K562 (cell line): ENCODE measurements around the gene AEN. TPM values are rescaled to one million over a fixed set of nuclear protein-coding genes. Genes with fewer than 3 reads are reported as not detected.
A peak's percentile ranks its signal among the peaks of the same experiment; 100 is the strongest.

Experiments
- ATAC-seq: fragments of 200-7000 bp; cut with Tn5 transposase; 3 replicates; pipeline ENCODE4 v1.9.1; 2020; ENCODE audit warnings: moderate library complexity
- BruUV-seq: library from RNA; stranded (reverse); fragments of 400-500 nt; replicated peaks from 2 replicates; lab custom pipeline; 2021; lab: Mats Ljungman, UMichigan
- CTCF ChIA-PET: fragments of 300-600 bp; formaldehyde crosslinking; extraction: SDS; loops from one replicate; lab custom pipeline; 2021; ENCODE audit warnings: low intra/inter-chr PET ratio; lab: Yijun Ruan, JAX
- POLR2A ChIA-PET: fragments of 300-600, 350-650 bp; sonication (Branson Sonifier 250); formaldehyde crosslinking; extraction: SDS; loops from one replicate; lab custom pipeline; 2021; ENCODE audit warnings: antibody characterized with exemption, inconsistent platforms; lab: Yijun Ruan, JAX
- DNase-seq, 4 experiments: peaks; one replicate each; pipeline versions ENCODE4 v3.0.0 to v3.0.0-alpha.2; 2011 to 2018; ENCODE audit warnings: low spot score in 3 of 4, mixed read lengths in 3 of 4; ENCODE audit errors: extremely low read depth in 1 of 4
- FAIRE-seq: peaks from 2 replicates; lab custom pipeline; 2011; peaks lifted over from hg19 to GRCh38; lab: Jason Lieb, UNC
- H2AFZ ChIP-seq: 2 replicates; pipeline ENCODE4 v1.6.0; 2011; ENCODE audit warnings: low read depth, low read length, control low read depth, inconsistent platforms
- H3K27ac ChIP-seq: fragments of 200-600 bp; 3 replicates; pipeline ENCODE4 v1.8.0; 2011; ENCODE audit warnings: low read depth, mild to moderate bottlenecking, control low read depth, inconsistent platforms, low read length, moderate library complexity, mixed read lengths; ENCODE audit errors: extremely low read depth
- H3K27me3 ChIP-seq, 2 experiments: fragments of 300-600 bp in 1 of 2; 2 replicates in 1 of 2; 3 replicates in 1 of 2; pipeline versions ENCODE4 v1.6.0 to v1.8.0; 2011; ENCODE audit warnings: inconsistent platforms in 2 of 2, low read length in 2 of 2, mild to moderate bottlenecking in 1 of 2, mixed read lengths in 1 of 2, moderate library complexity in 1 of 2; ENCODE audit not compliant: control insufficient read depth in 2 of 2, insufficient read depth in 2 of 2
- H3K36me3 ChIP-seq: fragments of 300-600 bp; 3 replicates; pipeline ENCODE4 v1.8.0; 2011; ENCODE audit warnings: mild to moderate bottlenecking, low read length, inconsistent platforms; ENCODE audit not compliant: control insufficient read depth, insufficient read depth
- H3K4me1 ChIP-seq, 2 experiments: fragments of 200-600 bp in 1 of 2; replicated peaks in 1 of 2; 2 replicates in 1 of 2; 3 replicates in 1 of 2; pipeline versions ENCODE4 v1.5.1 to v1.8.0; 2011; ENCODE audit warnings: inconsistent platforms in 2 of 2, low read length in 2 of 2, mild to moderate bottlenecking in 1 of 2, mixed read lengths in 1 of 2, moderate library complexity in 1 of 2; ENCODE audit not compliant: control insufficient read depth in 2 of 2, insufficient read depth in 2 of 2
- H3K4me2 ChIP-seq: 2 replicates; pipeline ENCODE4 v1.6.1; 2011; ENCODE audit warnings: low read length, control low read depth, inconsistent platforms, mixed read lengths; ENCODE audit not compliant: insufficient read depth
- H3K4me3 ChIP-seq: fragments of 200-600 bp; sonication (generic), shearing (Covaris generic); 2 replicates; pipeline ENCODE4 v1.5.1; 2016; ENCODE audit warnings: control low read depth, inconsistent platforms
- H3K79me2 ChIP-seq: fragments of 200-600 bp; 3 replicates; pipeline ENCODE4 v1.8.0; 2011; ENCODE audit warnings: low read length, inconsistent platforms; ENCODE audit not compliant: control insufficient read depth, insufficient read depth
- H3K9ac ChIP-seq, 2 experiments: 2 replicates each; pipeline versions ENCODE4 v1.6.0 to v1.6.1; 2011; ENCODE audit warnings: low read depth in 2 of 2, low read length in 2 of 2, control low read depth in 1 of 2, inconsistent platforms in 1 of 2, mild to moderate bottlenecking in 1 of 2, mixed read lengths in 1 of 2; ENCODE audit not compliant: insufficient read depth in 1 of 2
- H3K9me1 ChIP-seq: one replicate; pipeline ENCODE4 v1.6.0; 2011; ENCODE audit warnings: inconsistent platforms, mild to moderate bottlenecking, low read length, moderate library complexity; ENCODE audit not compliant: control insufficient read depth, insufficient read depth
- H3K9me3 ChIP-seq: replicated peaks from 2 replicates; pipeline ENCODE4 v1.5.1; 2011; ENCODE audit warnings: low read depth, low read length, inconsistent platforms; ENCODE audit not compliant: control insufficient read depth, insufficient read depth
- H4K20me1 ChIP-seq: replicated peaks from 2 replicates; pipeline ENCODE4 v1.6.1; 2011; ENCODE audit warnings: low read length, inconsistent platforms, mixed read lengths; ENCODE audit not compliant: control insufficient read depth, insufficient read depth
- CREB5 ChIP-seq: fragments of 250-450 bp; sonication (Bioruptor Pico); IDR thresholded peaks from 2 replicates; pipeline ENCODE4 v1.5.0; 2020; ENCODE audit warnings: mild to moderate bottlenecking
- DDX20 ChIP-seq: fragments of 450-650 bp; IDR thresholded peaks from 2 replicates; pipeline ENCODE4 v1.6.1; 2016; ENCODE audit warnings: missing genetic modification characterization, low read depth, mild to moderate bottlenecking, missing compliant biosample characterization, moderate library complexity
- EP300 ChIP-seq: IDR thresholded peaks from 2 replicates; pipeline ENCODE4 v1.6.1; 2012; ENCODE audit warnings: low read length, improper control_type of control experiment
- IRF1 ChIP-seq: sonication (generic); formaldehyde crosslinking; IDR thresholded peaks from 2 replicates; pipeline ENCODE4 v1.8.0; 2022; ENCODE audit warnings: missing genetic modification reagents, mild to moderate bottlenecking, borderline replicate concordance
- MYBL2 ChIP-seq, 2 experiments: fragments of 450-650 bp in 1 of 2; sonication (generic) in 1 of 2; formaldehyde crosslinking in 1 of 2; IDR thresholded peaks; 2 replicates each; pipeline versions ENCODE4 v1.6.1 to v1.8.1; 2017 to 2022; ENCODE audit warnings: borderline replicate concordance in 1 of 2, inconsistent platforms in 1 of 2, low read depth in 1 of 2, mild to moderate bottlenecking in 1 of 2, missing genetic modification reagents in 1 of 2, moderate library complexity in 1 of 2
- NFATC3 ChIP-seq: fragments of 450-650 bp; IDR thresholded peaks from 2 replicates; pipeline ENCODE4 v1.6.1; 2017; ENCODE audit warnings: mild to moderate bottlenecking
- NFIC ChIP-seq: fragments of 450-650 bp; IDR thresholded peaks from 2 replicates; pipeline ENCODE4 v1.6.1; 2017; ENCODE audit warnings: mild to moderate bottlenecking, inconsistent platforms
- PREB ChIP-seq: sonication (generic); formaldehyde crosslinking; IDR thresholded peaks from 2 replicates; pipeline ENCODE4 v1.8.1; 2023; ENCODE audit warnings: mild to moderate bottlenecking, missing genetic modification reagents
- TEAD2 ChIP-seq: fragments of 450-650 bp; IDR thresholded peaks from 2 replicates; pipeline ENCODE4 v1.6.1; 2016; ENCODE audit warnings: missing genetic modification characterization, control low read depth, missing compliant biosample characterization
- TFAM ChIP-seq: fragments of 250-450 bp; sonication (Bioruptor Pico); conservative IDR thresholded peaks from 2 replicates; pipeline ENCODE4 v1.5.0; 2021; ENCODE audit warnings: mild to moderate bottlenecking, moderate library complexity
- THRA ChIP-seq: fragments of 450-650 bp; IDR thresholded peaks from 2 replicates; pipeline ENCODE4 v1.6.1; 2017; ENCODE audit warnings: mild to moderate bottlenecking, moderate library complexity
- USF1 ChIP-seq: sonication (generic); formaldehyde crosslinking; IDR thresholded peaks from 2 replicates; pipeline ENCODE4 v1.9.0; 2022; ENCODE audit warnings: mild to moderate bottlenecking, missing genetic modification reagents
- ZBTB7A ChIP-seq: IDR thresholded peaks from 2 replicates; pipeline ENCODE4 v1.6.1; 2011; ENCODE audit warnings: low read depth, mild to moderate bottlenecking, low read length, moderate library complexity, borderline replicate concordance; ENCODE audit not compliant: control insufficient read depth
- ZNF146 ChIP-seq: IDR thresholded peaks from one replicate; pipeline ENCODE4 v1.6.1; 2018; ENCODE audit warnings: missing compliant biosample characterization; ENCODE audit not compliant: unreplicated experiment
- ZNF551 ChIP-seq: fragments of 250-450 bp; sonication (Bioruptor Pico); IDR thresholded peaks from 2 replicates; pipeline ENCODE4 v1.5.0; 2021; ENCODE audit warnings: mild to moderate bottlenecking, moderate library complexity
- WGBS: fragments of 100-300 bp; shearing (Covaris generic); methylation state at CpG from one replicate; pipeline ENCODE4 v1.1.6; 2016; ENCODE audit warnings: low coverage, mixed read lengths; ENCODE audit not compliant: insufficient coverage; ENCODE audit errors: missing lambda C conversion rate; 5-methylcytosine and 5-hydroxymethylcytosine counted together
- in situ Hi-C: fragments of 300-500 bp; cut with MboI; formaldehyde crosslinking; loops from 4 replicates; pipeline ENCODE4 v1.15.0; 2018; ENCODE audit warnings: inconsistent platforms, mixed read lengths
- intact Hi-C: fragments of 100-400 bp; cut with micrococcal nuclease; formaldehyde crosslinking; loops from 2 replicates; pipeline ENCODE4 v1.14.2; 2022
- polyA plus RNA-seq, 8 experiments: library from polyadenylated mRNA; depleted of rRNA in 4 of 8; stranded (reverse) in 5 of 8; unstranded in 3 of 8; fragments of >200 nt; fragmentation: Nextera tagmentation in 2 of 8; fragmentation: Illumina TruSeq in 1 of 8; extraction: Ambion mirVana in 2 of 8; extraction: Trizol in 1 of 8; gene quantifications; 2 replicates each; pipeline versions ENCODE4 v1.2.1 to v1.2.3, GENCODE V29; 2011 to 2014; ENCODE audit warnings: inconsistent platforms in 1 of 8, missing spikeins in 1 of 8
- total RNA-seq, 7 experiments: library from RNA; depleted of rRNA in 6 of 7; stranded (reverse); fragments of >200 nt in 6 of 7; fragmentation: Illumina TruSeq in 2 of 7; extraction: Trizol in 2 of 7; gene quantifications; 2 replicates each; pipeline versions ENCODE4 v1.2.1 to v1.2.3, GENCODE V29; 2011 to 2021; ENCODE audit warnings: low replicate concordance in 1 of 7

The AEN gene
- total and polyA plus RNA-seq, 9 of the 15 experiments (the other 6 are each of a cell fraction or from before 2014, with no cell fraction given) = 9.0 to 51.0 (median 32.8) TPM

- peak overlapping the region; percentile 17; the same call in 1 of the 2 replicates for H2AFZ ChIP-seq
- H3K4me3 ChIP-seq = no peak overlapping the region
- BruUV-seq = no TSS peak
- H3K27me3 ChIP-seq = peaks cover 0 to 11% of the 10 kb centered on the region in 2 experiments; a peak in 1 of 5 replicates
- POLR2A ChIA-PET = interaction anchor here (0.6 to 1.1 kb wide), 2 partner anchors 9 to 15 kb away, joined by 3 to 5 read pairs; no protein-coding TSS in a partner anchor
- in situ Hi-C loops (loop anchor here (5.0 kb wide), 1 partner anchor 138 kb away; no protein-coding TSS in a partner anchor), intact Hi-C loops (no loop called here)
- no peak overlapping the region for H3K27ac ChIP-seq
- FAIRE-seq (peak; percentile 6), ATAC-seq (no peak), DNase-seq (peak in 1 of 4 experiments; percentile 3)
- peaks cover 1 to 9% of the 10 kb centered on the region in 2 experiments; a peak in 4 of 5 replicates for H3K4me1 ChIP-seq
- H3K4me2 ChIP-seq = no peak overlapping the region
- H4K20me1 ChIP-seq = no peaks in the 10 kb centered on the region
- no peaks in the 10 kb centered on the region for H3K9me3 ChIP-seq
- no peaks in the 10 kb centered on the region for H3K79me2 ChIP-seq
- no peaks in the 10 kb centered on the region for H3K36me3 ChIP-seq
- 50% methylated on average over 10 of the region's 11 CpGs for WGBS
- H3K9me1 ChIP-seq = no peaks in the 10 kb centered on the region
- CTCF ChIA-PET = interaction anchor here (0.6 to 2.6 kb wide), 2 partner anchors 139 to 220 kb away, joined by 3 to 34 read pairs; no protein-coding TSS in a partner anchor
- H3K9ac ChIP-seq = no peak overlapping the region
- no peak for TF ChIP-seq IRF1 (CRISPR knock-in tag)
- TF ChIP-seq USF1 (CRISPR knock-in tag) = no peak
- no peak for TF ChIP-seq ZBTB7A
- no peak for TF ChIP-seq THRA
- TF ChIP-seq ZNF146 (CRISPR knock-in tag) = no peak
- TF ChIP-seq DDX20 (tag) = no peak
- no peak for TF ChIP-seq ZNF551 (CRISPR knock-in tag)
- TF ChIP-seq PREB (CRISPR knock-in tag) = no peak
- TF ChIP-seq EP300 = no peak
- no peak for TF ChIP-seq TFAM (CRISPR knock-in tag)
- no peak for TF ChIP-seq NFATC3
- TF ChIP-seq MYBL2 (IDR thresholded peaks at IDR 0.05; ENCODE audit: low read depth) = no peak
- no peak for TF ChIP-seq MYBL2 (CRISPR knock-in tag; IDR thresholded peaks at IDR 0.05; ENCODE audit: borderline replicate concordance)
- TF ChIP-seq NFIC = no peak
- no peak for TF ChIP-seq TEAD2 (tag)
- TF ChIP-seq CREB5 (CRISPR knock-in tag) = no peak
Measured at GRCh38 chr15:88615303-88616107, 5.6 kb upstream of the AEN start.
